NCI-H1092 (cell line): ENCODE data around the gene SYT1.
A peak's percentile ranks its signal among the peaks of the same experiment; 100 is the strongest.

Experiments
- DNase-seq: peaks from one replicate; lab custom pipeline; 2025; lab: John Stamatoyannopoulos, UW

The SYT1 gene

DNA sequence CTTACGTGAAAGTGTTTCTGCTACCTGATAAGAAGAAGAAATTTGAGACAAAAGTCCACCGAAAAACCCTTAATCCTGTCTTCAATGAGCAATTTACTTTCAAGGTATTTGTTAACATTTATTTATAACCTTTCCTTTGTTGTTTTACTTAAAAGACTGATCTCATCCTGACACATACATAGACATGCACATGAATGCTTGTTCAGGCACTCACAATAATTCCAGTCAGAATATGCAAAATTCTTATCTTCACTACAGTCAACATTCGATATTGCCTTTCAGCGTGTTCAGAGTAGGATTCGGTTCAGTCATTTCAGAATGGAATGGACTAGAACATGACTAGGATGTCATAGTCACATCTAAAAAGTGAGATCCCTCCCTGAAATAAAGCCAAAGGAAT lies 431.6 kb downstream of the SYT1 start:
- no peak for DNase-seq

DNA sequence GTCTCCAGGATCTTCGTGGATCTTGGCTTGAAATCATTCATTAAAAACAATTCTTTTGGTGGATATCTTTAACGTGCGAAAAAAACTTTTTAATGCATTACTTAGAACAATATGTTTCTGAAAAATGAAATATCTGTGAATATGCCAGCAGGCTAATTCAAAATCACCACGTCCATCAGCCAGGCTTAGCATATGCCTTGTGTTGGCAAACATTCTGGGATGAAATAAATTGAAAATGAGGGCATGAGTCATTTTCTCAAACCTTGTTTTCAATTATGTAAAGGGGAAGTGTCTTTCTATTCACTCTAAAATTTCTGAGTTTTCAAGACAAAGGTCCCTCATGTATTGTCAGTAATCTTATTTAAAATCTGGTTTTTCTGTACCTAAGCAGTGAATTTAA lies 432.3 kb downstream of the SYT1 start:
- DNase-seq, result no peak

DNA sequence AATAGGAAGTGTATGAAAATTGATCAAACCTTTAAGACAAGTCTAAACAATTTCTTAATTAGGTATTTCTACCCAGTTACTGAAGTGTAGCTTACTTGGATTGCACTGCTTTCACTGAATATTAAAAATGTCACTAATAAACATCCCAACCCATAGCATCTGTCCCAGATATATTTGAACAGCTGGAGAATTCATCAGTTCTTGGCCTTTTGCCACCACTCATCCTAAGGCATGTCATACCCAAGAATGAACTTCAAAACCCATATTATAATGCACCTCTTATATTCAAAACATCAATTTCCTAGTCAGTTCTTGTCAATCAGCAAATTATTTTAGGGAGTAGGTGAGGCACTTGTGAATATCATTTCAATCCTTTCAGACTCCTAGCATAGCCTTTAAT lies 433.9 kb downstream of the SYT1 start:
- DNase-seq, result no peak

DNA sequence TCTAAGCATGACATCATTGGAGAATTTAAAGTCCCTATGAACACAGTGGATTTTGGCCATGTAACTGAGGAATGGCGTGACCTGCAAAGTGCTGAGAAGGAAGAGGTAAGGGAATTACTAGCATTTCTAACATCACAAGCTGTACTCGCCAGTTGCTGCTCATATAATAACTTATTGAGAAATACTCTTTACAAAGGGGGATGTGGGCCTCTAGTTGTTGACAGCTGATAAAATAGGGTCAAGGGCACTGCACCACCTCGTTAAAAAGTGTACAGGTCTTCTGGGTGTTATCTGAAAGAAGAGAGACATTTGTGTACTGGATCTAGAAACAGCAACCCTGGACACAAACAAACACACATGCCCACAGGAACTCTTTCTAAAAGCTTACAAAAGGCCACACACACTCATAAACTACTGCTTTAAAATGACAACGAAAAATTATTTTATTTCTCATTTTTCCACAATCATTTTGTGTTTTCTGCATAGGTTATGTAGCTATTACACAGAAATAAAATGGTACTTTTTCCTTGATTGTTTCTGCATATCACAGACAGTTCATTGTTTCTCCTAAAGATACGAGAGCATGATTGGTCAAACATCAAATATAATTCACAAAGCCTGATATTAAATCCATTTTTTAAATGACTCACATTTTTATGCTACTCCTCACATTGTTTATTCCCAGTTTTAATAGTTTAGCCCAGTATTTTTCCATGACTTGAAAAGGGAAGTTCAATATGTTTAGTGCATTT lies 435.0 kb downstream of the SYT1 start:
- no peak for DNase-seq

DNA sequence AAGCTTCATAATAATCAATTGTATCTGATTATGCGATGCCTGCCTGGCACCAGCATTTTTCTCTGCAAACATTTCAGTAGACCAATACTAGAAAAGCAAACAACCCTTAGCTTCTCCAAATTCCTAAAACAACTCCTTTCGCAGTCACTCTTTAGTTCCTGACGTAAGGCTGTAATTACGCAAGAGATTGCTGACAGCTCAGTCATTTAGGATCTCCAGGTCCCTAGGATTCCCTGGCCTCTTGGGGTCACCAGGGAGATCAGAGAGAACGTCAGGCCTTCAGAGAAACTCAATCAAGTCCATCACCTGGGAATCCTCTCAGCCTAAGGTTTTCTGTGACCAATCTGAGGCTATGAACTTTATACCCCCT lies 435.6 kb downstream of the SYT1 start:
- DNase-seq, result no peak

DNA sequence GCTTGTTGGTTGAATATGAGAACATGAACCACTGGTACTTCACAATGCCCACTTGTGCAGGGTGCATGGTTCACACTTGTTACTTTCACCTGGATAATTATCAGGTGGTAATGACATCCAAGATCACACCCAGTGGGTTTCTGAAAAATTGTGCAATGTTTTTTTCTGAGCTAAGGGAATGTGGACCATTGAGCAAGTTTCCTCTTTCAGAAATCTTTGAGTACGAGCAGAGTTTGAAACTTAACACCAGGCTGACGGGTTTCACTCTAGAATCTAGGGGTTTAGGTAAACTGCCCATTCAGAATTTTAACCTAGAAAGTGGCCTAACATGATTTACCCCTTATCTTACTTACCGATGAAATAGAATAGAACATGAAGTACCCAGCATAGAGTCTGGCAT lies 436.6 kb downstream of the SYT1 start:
- DNase-seq, result no peak

DNA sequence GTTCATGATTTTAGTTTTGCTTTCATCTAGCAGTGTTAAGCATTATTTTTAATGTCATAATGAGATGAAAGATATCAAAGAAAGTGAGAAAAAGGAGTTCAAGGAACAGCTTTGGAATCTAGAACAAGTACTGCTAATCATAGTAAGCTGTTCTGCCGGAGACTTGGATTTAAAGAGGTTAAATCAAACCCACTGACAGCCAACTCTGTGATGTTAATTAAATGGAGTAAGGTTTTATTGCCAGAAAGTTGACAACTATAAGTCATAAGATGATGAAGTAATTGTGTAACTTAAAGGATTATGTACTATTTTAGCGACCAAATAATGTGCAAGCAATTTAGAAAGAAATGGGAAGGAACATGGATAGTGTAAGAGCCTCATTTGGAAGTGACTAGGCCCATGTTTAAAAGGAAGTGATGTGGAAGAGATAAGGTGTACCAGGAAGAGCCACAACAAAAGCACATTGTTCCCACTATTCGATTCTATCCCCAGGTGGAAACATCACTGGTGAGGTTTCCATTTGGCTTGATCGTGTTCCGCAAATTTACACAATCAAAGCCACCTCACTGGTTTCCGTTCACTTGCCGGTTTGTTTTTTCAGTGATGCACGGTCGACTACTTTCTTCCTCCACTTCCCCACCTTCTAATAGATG lies 437.7 kb downstream of the SYT1 start:
- no peak for DNase-seq

DNA sequence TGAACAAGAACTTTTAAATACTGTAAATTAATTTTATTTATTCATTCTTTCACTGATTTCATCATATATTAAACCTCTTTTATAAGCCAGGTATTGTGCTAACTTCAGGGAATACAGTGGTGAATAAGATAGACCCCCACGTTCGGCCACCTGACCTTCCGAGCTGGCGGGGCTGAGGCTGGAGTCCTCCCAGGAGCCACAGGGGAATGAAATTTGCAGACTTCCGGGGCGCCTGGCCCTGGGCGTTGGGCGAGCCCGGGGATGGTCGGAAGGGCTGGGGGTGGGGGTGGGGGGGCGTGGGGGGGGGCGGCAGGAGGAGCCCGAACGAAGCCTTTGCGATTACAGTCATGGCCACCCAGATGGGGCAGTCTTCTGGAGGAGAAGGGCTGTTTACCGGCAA lies 442.8 kb downstream of the SYT1 start:
- no peak for DNase-seq

DNA sequence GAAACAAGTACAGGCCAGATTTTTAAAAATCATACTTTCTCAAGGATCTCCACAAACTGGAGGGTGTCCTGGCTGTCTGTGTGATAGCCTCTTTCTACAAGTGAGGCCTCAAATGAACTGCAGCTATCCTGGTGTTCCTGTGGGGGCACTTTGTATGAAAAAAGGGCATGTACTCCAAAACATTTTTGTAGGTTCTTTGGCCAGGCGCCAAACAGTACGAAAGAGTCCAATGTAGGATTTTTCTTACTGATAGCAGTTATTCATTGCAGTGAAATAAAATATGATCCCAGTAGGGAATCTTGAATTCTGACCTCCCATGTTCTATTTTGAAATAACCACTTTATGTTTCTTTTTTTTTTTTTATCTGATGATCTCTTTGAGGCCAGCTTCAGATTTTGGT lies 444.5 kb downstream of the SYT1 start:
- no peak for DNase-seq

DNA sequence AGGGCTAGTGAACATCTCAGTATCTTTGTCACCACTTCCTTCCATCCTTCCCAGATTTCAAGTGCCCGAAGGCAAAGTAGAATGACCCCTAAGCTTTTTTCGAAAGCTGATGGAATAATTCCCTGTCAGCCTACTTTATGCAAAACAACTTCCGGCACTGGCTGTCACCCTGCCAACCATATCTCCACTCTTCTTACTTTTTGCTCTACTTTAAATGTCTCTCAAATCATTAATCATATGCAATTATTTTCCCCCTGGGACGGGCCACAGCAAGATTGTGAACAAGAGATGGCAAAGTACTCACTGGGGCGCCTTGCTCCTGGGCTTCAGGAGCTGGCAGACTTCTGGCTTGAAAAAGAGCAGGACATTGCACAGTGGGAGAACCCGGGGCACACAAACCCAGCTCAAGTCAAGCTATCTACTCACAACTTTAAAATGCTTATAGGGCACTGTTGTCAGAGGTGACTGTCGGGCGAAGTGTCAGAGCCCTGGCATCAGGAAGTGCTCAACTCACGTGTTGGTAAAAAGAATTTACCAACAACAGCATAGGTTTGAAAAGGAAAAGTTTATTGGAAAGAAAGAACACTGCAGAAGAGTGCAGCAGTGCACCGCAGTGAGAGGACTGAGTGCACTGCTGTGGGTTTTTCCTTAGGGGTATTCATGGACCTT lies 452.7 kb downstream of the SYT1 start:
- no peak for DNase-seq

DNA sequence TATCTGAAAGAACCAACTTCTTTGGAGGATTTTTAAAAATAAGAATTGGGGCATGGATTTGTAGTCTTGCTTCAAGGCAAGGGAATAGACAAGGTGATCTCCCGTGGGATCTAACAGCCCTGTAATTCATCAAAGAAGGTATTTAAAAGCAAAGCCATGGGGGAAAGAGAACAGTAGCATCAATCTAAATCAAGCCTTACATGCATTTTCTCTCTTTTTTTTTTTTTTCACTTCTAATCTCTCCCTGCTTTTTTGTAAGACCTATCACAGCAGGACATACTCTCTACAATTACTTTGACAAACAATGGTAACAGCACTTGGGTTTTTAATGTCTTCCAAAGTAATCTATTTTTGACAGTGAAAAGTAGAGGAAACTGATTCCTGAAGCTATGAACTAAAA lies 458.3 kb downstream of the SYT1 start:
- DNase-seq, result no peak

DNA sequence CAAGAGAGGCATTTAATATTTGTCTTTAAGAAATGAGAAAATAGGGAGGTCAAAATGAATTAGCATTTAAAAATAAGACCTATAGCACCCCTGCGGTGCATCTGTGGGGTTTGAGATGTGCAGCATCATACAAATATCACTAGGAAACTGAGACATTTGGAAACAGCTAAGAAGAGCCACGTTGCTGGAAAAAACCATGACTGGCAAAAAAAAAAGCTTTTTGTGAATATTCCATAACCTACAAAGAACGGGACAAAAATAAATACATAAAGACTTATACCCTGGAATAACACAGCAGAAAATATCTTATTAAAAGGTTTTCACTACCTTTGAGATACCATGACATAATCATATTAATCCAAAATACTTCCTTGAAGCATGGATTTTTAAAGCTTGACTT lies 460.0 kb downstream of the SYT1 start:
- no peak for DNase-seq

DNA sequence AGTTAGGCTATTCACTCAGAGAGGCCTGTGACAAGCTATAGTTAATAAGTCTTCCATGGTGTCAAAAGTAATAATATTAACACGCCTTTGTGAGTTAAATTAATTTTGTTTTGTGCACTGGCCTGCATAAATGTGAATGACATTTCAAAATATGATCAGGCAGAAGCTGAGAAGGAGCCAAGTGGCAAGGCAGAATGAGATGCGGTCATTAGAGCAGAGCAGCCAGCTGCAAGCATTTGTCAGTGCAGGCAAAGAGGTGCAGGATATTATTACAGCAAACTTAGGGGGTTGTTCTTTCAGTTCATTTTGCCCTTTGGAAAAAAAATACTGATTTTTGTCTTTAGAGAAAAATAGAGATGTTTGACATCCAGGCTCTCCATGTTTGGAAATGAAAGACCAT lies 461.6 kb downstream of the SYT1 start:
- DNase-seq, result peak; percentile 19

DNA sequence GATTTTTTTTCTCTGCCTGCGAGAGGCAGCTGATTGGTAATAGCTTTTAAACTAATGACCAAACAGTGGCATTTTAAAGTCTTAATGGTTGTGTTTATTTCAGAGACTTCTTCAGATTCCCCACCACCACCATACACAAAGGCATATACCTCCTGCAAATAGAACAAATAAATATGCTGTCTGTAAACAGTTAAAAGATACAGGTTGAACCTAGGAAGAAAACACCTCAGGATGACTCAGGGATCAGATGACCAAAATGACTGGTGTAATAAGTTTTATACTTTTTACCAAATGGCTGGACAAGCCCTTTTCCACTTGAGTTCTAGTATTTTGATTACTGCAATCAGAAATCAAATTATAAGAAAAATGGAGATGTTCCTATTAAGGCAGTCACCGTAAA lies 462.1 kb downstream of the SYT1 start:
- DNase-seq, result no peak

DNA sequence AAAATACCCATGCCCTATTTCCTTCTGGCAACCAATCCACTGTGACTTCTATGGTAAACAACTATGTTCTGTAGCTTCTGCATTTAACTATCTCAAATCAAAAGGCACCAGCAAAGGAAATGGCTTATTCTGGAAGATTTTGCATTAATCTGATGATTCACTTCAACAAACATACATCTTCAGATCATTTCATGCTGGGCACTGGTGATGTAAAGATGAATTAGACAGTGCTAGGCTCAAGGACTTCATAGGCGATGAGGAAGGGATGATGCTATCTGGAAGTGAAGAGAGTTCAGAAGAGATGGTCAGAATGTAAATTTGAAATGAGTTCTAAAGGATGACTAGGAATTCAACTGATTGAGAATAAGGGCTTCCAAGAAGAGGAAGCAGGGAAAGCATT lies 462.9 kb downstream of the SYT1 start:
- no peak for DNase-seq

DNA sequence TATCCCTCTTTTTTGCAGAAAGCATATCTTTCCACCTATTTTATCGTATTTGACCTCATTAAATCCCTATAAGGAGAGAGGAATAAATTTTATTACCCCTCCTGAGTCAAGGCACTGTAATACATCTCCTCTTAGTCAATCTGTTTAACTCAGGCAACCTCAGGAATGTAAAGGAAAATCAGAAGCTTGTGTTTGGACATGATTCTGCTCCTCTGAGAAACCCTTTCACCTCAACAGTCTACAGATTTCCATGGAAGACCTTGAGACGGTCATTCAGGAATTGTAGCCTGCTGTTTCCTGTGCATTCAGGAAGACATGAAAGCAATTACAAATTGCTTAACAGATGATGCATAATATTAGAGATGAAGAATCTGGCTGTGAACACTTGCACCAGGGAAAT lies 465.4 kb downstream of the SYT1 start:
- DNase-seq, result no peak

DNA sequence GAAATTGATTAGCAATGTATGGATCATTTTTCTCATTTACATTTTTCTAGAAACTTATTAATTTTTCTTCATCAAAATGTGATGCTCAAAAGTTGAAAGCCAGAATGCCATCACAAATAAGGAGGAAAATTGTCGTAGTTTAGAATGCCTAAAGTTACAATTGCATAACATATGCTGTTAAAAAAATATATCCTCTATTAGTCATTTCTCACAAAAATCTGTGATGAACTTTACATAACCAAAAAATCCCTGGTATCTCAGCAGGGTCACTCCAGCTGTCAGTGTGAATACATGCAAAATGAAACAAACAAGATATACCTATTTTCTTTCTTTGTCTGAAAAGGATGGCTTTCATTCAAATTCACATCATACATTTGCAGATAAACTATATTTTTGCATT lies 467.3 kb downstream of the SYT1 start:
- no peak for DNase-seq

DNA sequence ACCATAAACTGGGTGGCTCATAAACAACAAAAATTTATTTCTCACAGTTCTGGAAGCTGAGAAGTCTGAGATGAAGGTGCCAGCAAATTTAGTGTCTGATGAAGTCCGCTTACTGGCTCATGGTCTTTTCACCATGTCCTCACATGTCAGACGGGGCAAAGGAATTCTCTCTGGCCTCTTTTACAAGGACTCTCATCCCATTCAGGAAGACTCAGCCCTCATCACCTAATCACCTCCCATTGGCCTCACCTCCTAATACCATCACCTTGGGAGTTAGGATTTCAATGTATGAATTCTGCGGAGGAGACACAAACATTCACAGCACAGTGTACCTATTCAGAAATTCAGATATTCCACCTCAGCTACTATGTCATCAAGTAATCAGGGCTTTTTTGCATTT lies 468.6 kb downstream of the SYT1 start:
- DNase-seq, result no peak

DNA sequence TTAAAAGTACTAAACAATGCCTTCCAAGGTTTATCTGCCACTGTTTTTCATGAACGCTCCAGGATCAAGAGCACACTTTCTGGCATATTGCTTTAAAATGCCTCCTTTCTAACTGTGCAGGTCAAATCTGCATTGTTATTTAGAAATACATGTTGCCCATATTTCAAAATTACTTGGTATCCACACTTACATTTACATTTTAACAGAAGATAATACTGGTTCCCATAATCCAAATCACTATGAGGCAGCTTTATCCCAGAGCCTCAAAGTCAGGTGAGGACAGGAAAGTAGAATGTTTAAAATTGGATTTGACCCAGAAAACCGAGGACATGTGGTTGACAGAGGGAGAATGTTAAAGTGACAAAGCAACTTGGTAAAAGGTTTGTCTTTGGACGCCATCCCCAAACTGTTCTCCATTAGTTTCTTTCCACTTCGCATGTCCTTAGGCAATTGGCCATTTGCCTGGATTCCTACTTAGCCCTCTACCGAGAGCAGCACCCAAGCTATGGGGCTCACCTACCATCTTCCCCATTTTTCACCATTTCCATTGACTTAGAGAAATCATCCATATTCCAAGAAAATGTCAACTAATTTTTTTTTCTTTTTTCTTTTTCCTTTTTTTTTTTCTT lies 473.2 kb downstream of the SYT1 start:
- no peak for DNase-seq

DNA sequence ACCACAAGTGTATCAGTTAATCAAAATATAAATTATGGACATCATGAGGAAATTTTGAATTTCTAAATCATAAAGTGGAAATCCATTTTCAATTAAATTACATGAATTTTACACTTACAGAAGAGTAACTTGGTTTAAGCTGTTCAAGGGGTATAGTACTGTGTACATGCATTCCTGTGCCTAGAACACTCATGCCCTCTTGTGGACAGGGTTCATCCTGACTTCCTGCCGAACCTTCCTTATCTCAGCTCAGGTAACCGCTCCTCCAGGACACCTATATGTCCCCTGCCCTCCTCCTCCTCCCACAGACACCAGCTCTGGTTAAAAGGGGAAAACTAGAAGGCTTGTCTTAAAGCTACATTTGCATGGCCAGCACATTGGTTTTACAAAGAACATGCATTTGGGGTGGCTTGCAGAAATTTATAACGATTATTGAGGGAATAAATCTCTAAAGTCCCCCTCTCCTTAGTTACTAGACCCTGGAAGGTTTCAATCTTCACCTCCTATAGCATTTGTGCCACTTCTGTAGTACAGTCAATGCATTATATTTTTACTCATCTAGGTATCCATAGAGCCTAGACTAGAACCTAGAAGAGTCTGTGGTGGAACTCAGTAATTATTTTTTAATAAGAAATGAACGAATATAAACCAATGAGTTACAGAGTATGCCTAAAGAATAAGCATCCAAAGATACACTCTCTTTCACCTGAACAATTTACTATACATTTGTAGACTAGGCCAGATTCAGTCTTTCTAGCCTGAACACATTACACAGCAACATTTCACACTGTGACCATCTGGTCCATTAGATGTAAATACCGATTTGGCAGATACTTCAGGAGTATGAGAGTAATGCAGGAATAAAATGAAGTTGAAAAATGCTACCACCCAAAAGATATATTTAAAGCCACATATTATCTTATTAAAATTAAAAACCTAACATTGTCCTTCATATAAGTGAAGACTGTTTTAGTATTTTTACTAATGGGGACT lies 480.6 kb downstream of the SYT1 start:
- peak; percentile 48 for DNase-seq

DNA sequence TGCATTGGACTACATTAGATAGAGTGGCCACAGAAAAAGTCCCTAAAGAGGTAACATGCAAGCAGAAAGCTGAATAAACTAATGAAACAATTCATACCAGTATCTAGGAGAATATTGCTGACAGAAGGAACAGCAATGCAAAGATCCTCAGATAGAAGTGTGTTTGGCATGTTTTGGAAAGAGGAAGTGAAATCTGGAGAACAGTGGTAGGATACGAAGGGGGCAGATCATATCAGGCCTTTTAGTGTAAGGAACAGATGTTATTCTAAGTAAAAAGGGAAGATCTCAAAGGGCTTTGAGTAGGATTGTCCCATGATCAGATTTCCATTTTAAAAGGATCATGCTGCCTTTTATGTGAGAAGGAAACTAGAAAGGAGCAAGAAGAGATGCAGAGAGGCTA lies 483.3 kb downstream of the SYT1 start:
- no peak for DNase-seq

DNA sequence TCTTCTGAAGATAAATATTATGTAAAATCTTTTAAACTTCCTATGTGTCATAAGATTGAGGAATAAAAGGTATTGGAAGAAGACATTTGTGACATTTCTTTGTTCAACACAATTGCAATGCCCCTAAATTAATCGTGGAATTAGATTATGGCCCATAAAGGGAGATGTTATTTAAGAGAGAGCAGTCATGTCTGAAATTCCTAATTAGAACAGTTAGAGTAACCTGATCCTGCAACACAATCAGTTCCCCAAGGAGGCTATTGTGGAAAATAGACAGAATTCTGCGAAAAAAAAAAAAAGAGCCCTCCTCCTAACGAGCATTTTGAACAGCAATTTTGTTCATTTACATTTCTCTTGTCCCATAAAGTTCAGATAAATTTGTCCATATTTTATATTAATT lies 486.7 kb downstream of the SYT1 start:
- DNase-seq, result no peak
